Endodermal cell (in vitro differentiated cells): Measurements from ENCODE around the gene CDT1. TPM values are rescaled to one million over a fixed set of nuclear protein-coding genes. Genes with fewer than 3 reads are reported as not detected.

Experiments used
- DNase-seq: peaks from one replicate; pipeline ENCODE4 v3.0.0-alpha.2; 2017
- H3K27ac ChIP-seq: 2 replicates; pipeline ENCODE4 v1.5.1; 2013; ENCODE audit warnings: mild to moderate bottlenecking, low read depth, low read length, moderate library complexity
- H3K27me3 ChIP-seq: 2 replicates; pipeline ENCODE4 v1.6.1; 2013; ENCODE audit warnings: mild to moderate bottlenecking, low read length, moderate library complexity; ENCODE audit not compliant: insufficient read depth, control insufficient read depth, poor library complexity, severe bottlenecking
- H3K36me3 ChIP-seq: 2 replicates; pipeline ENCODE4 v1.7.0; 2013; ENCODE audit warnings: mild to moderate bottlenecking, low read length, moderate library complexity; ENCODE audit not compliant: control insufficient read depth, insufficient read depth
- H3K4me1 ChIP-seq: one replicate; pipeline ENCODE4 v1.7.0; 2013; ENCODE audit warnings: low read length; ENCODE audit not compliant: control insufficient read depth, insufficient read depth
- H3K4me3 ChIP-seq: 2 replicates; pipeline ENCODE4 v1.5.1; 2013; ENCODE audit warnings: mild to moderate bottlenecking, low read length, moderate library complexity
- H3K9ac ChIP-seq: 2 replicates; pipeline ENCODE4 v1.6.1; 2013; ENCODE audit warnings: mild to moderate bottlenecking, low read length, moderate library complexity; ENCODE audit not compliant: poor library complexity, severe bottlenecking; ENCODE audit errors: extremely low read depth
- H3K9me3 ChIP-seq: 2 replicates; pipeline ENCODE4 v1.6.1; 2013; ENCODE audit warnings: mild to moderate bottlenecking, low read length, moderate library complexity; ENCODE audit not compliant: control insufficient read depth
- H3K27ac Mint-ChIP-seq: 2 replicates; pipeline ENCODE4 v1.8.0; 2020; ENCODE audit warnings: mixed read lengths
- H3K27me3 Mint-ChIP-seq: 2 replicates; pipeline ENCODE4 v1.8.0; 2021; ENCODE audit warnings: mild to moderate bottlenecking, mixed read lengths; ENCODE audit not compliant: insufficient read depth
- H3K36me3 Mint-ChIP-seq: 2 replicates; pipeline ENCODE4 v1.8.0; 2020; ENCODE audit warnings: low read depth, mixed read lengths
- H3K4me1 Mint-ChIP-seq: 2 replicates; pipeline ENCODE4 v1.8.0; 2020; ENCODE audit warnings: mixed read lengths
- H3K4me3 Mint-ChIP-seq: 2 replicates; pipeline ENCODE4 v1.8.0; 2020; ENCODE audit warnings: mild to moderate bottlenecking, moderate library complexity, mixed read lengths
- H3K9me3 Mint-ChIP-seq: 2 replicates; pipeline ENCODE4 v1.8.0; 2020; ENCODE audit warnings: mild to moderate bottlenecking, mixed read lengths
- WGBS, 2 experiments: methylation state at CpG; one replicate each; pipeline versions ENCODE4 v1.1.5 to v1.1.7; 2013; ENCODE audit warnings: missing lambda C conversion rate in 2 of 2, mixed read lengths in 1 of 2; ENCODE audit not compliant: insufficient coverage in 1 of 2, insufficient read length in 1 of 2; 5-methylcytosine and 5-hydroxymethylcytosine counted together
- total RNA-seq, 2 donors: library from RNA; stranded (reverse); fragmentation: NEBNext Ultra II Directional in 1 of 2; extraction: Animal tissue kit (Norgen Biotek cat#: 25700) in 1 of 2; gene quantifications; 2 replicates in 1 of 2; 3 replicates in 1 of 2; pipeline ENCODE4 v1.2.1, GENCODE V29; 2021
- TF ChIP-seq, protein P1 (sequence below): fragments of 200-600 bp; sonication (generic); conservative IDR thresholded peaks from 2 replicates; pipeline ENCODE4 v1.5.0; 2021; ENCODE audit warnings: antibody characterized with exemption, mild to moderate bottlenecking

The CDT1 gene
- total RNA-seq, 2 donors from 2014 or later: 57.1 to 63.0 TPM

DNA sequence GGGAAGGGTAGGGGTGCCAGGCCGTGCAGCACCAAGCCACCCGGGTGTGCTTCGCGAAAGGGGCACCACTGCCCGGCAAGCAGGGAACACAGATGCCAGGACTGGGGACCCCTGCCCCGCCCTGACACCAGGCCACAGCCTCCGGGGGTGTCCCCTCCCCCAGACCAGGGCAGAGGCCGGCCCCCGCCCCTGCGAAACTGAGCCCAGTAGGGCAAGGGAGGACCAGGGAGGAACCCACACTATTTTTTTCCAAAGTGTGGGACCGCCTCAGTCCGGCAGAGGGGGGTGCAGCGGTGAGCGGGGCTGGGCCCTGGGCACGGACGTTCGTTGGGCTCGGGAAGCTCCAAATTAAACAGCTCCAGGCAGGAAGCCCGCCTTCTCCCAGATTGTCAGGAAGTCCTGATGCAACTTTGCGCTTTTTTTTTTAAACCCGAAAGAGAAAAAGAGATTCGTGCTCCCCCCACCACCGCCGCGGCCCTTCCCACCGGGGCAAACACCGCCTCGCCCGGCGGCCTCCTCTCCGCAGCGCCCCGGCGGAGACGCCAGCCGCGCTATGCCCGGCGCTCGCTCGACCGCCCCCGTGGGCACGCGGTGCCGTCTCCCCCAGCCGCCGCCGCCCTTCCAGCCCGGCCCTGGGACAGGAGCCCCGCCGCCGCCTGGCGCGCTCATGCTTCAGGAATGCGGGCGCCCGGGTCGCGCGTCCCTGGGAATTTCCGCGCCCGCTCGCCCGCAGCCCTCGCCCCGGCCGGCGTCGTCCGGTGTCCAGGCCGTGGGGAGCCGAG, 19.3 kb upstream of the CDT1 start:
- H3K36me3 ChIP-seq: no peaks in the 10 kb centered on the region
- H3K4me1 Mint-ChIP-seq: peaks cover 12% of the 10 kb centered on the region
- peaks cover 10% of the 10 kb centered on the region for H3K4me1 ChIP-seq
- no peak overlapping the region for H3K27ac ChIP-seq
- H3K9me3 Mint-ChIP-seq: no peaks in the 10 kb centered on the region
- DNase-seq: peak; percentile 87
- peak overlapping the region; percentile 79 for H3K9ac ChIP-seq
- H3K27me3 Mint-ChIP-seq: peaks cover 5% of the 10 kb centered on the region
- TF ChIP-seq, protein P1, sequence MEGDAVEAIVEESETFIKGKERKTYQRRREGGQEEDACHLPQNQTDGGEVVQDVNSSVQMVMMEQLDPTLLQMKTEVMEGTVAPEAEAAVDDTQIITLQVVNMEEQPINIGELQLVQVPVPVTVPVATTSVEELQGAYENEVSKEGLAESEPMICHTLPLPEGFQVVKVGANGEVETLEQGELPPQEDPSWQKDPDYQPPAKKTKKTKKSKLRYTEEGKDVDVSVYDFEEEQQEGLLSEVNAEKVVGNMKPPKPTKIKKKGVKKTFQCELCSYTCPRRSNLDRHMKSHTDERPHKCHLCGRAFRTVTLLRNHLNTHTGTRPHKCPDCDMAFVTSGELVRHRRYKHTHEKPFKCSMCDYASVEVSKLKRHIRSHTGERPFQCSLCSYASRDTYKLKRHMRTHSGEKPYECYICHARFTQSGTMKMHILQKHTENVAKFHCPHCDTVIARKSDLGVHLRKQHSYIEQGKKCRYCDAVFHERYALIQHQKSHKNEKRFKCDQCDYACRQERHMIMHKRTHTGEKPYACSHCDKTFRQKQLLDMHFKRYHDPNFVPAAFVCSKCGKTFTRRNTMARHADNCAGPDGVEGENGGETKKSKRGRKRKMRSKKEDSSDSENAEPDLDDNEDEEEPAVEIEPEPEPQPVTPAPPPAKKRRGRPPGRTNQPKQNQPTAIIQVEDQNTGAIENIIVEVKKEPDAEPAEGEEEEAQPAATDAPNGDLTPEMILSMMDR: peak; percentile 71
- peak overlapping the region; percentile 89 for H3K27ac Mint-ChIP-seq
- peak overlapping the region; percentile 80 for H3K4me3 ChIP-seq
- no peaks in the 10 kb centered on the region for H3K27me3 ChIP-seq
- H3K4me3 Mint-ChIP-seq: peak overlapping the region; percentile 65
- WGBS, 2 experiments: 8 to 13% methylated on average over 26 to 74 of the region's 74 CpGs
- no peaks in the 10 kb centered on the region for H3K36me3 Mint-ChIP-seq
- H3K9me3 ChIP-seq: no peaks in the 10 kb centered on the region

DNA sequence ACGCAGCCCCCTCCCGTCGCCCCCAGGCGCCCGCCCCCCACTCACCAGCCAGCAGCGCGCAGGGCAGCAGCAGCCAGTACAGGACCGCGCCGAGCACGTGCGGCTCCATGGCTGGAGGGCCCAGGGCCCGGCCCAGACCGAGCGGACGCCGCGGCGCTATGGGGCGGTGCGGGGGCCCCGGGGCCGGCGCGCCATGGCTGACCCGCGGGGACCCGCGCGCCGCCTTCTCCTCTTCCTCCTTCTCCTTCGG, 18.8 kb upstream of the CDT1 start:
- H3K9me3 Mint-ChIP-seq: no peaks in the 10 kb centered on the region
- Histone ChIP-seq H3K36me3 (no peaks in the 10 kb centered on the region), H3K27me3 (no peaks in the 10 kb centered on the region), H3K4me1 (peaks cover 9% of the 10 kb centered on the region), H3K4me3 (peak overlapping the region; percentile 80), H3K27ac (no peak overlapping the region), H3K9ac (peak overlapping the region; percentile 79), H3K9me3 (no peaks in the 10 kb centered on the region)
- DNase-seq: no peak
- TF ChIP-seq, protein P1: no peak
- H3K4me1 Mint-ChIP-seq: peaks cover 12% of the 10 kb centered on the region
- peaks cover 5% of the 10 kb centered on the region for H3K27me3 Mint-ChIP-seq
- H3K4me3 Mint-ChIP-seq: peak overlapping the region; percentile 65
- H3K27ac Mint-ChIP-seq: no peak overlapping the region
- WGBS, 2 experiments: 0% methylated on average over 9 to 32 of the region's 32 CpGs
- no peaks in the 10 kb centered on the region for H3K36me3 Mint-ChIP-seq

GRCh38 chr16:88785106-88785924, 18.3 kb upstream of the CDT1 start, which contains the start of gene PIEZO1:
Gene PIEZO1, minus strand, starts transcription at chr16:88785220. Its CDS starts 256 bp downstream, at chr16:88784964.
- H3K4me1 Mint-ChIP-seq: peaks cover 8% of the 10 kb centered on the region
- peak within 1 kb of the TSS; percentile 65 for H3K4me3 Mint-ChIP-seq
- Histone ChIP-seq H3K4me3 (peak within 1 kb of the TSS; percentile 80), H3K9ac (peak within 1 kb of the TSS; percentile 79), H3K9me3 (no peaks in the 10 kb centered on the region), H3K4me1 (peaks cover 5% of the 10 kb centered on the region), H3K27ac (no peak within 1 kb of the TSS), H3K27me3 (no peaks in the 10 kb centered on the region), H3K36me3 (no peaks in the 10 kb centered on the region)
- peak; percentile 80 for DNase-seq
- TF ChIP-seq, protein P1: peak; percentile 82
- no peaks in the 10 kb centered on the region for H3K9me3 Mint-ChIP-seq
- H3K27ac Mint-ChIP-seq: peak within 1 kb of the TSS; percentile 89
- WGBS, 2 experiments: 9% methylated on average over 42 to 106 of the region's 110 CpGs
- H3K27me3 Mint-ChIP-seq: peaks cover 7% of the 10 kb centered on the region
- H3K36me3 Mint-ChIP-seq: no peaks in the 10 kb centered on the region
